Transverse colon (tissue), 4 donors: ENCODE measurements around the gene IDI2. TPM values are rescaled to one million over a fixed set of nuclear protein-coding genes. Genes with fewer than 3 reads are reported as not detected.

ENCODE experiments used
- DNase-seq: peaks from one replicate; pipeline ENCODE4 v3.0.0-alpha.2; 2019
- H3K27ac ChIP-seq, 4 donors: fragments of 200-600 bp; sonication (generic); 2 replicates each; pipeline ENCODE4 v1.5.1; 2016 to 2018; ENCODE audit warnings: inconsistent platforms in 4 of 4
- H3K27me3 ChIP-seq: fragments of 200-600 bp; sonication (generic); 2 replicates; pipeline ENCODE4 v1.5.1; 2017; ENCODE audit warnings: inconsistent platforms
- H3K36me3 ChIP-seq, 4 donors: fragments of 200-600 bp; sonication (generic); 2 replicates each; pipeline ENCODE4 v1.5.1; 2017 to 2019; ENCODE audit warnings: inconsistent platforms in 4 of 4
- H3K4me1 ChIP-seq, 4 donors: fragments of 200-600 bp; sonication (generic); 2 replicates each; pipeline ENCODE4 v1.5.1; 2017 to 2020; ENCODE audit warnings: inconsistent platforms in 4 of 4
- H3K4me3 ChIP-seq, 4 donors: fragments of 200-600 bp; sonication (generic); 1 replicate in 1 of 4; 2 replicates in 3 of 4; pipeline versions ENCODE4 v1.5.1 to v1.6.1; 2017 to 2019; ENCODE audit warnings: inconsistent platforms in 4 of 4
- H3K9me3 ChIP-seq, 2 donors: fragments of 200-600 bp; sonication (generic); 2 replicates each; pipeline ENCODE4 v1.5.1; 2017 to 2019; ENCODE audit warnings: inconsistent platforms in 2 of 2
- CTCF ChIP-seq, 5 experiments: fragments of 200-600 bp in 3 of 5; fragments of 450-650 bp in 2 of 5; sonication (generic) in 3 of 5; IDR thresholded peaks; 1 replicate in 2 of 5; 2 replicates in 3 of 5; pipeline ENCODE4 v1.5.1; 2016 to 2017; ENCODE audit warnings: antibody characterized with exemption in 5 of 5, inconsistent platforms in 3 of 5, mild to moderate bottlenecking in 2 of 5, moderate library complexity in 1 of 5
- EP300 ChIP-seq: sonication (generic); formaldehyde crosslinking; IDR thresholded peaks from one replicate; pipeline ENCODE4 v1.6.1; 2017; ENCODE audit warnings: antibody characterized with exemption, low read depth
- POLR2A ChIP-seq: fragments of 450-650 bp; IDR thresholded peaks from one replicate; pipeline ENCODE4 v1.6.1; 2016; ENCODE audit warnings: antibody characterized with exemption, mild to moderate bottlenecking, moderate library complexity
- POLR2AphosphoS5 ChIP-seq, 3 donors: sonication (generic); formaldehyde crosslinking; IDR thresholded peaks; one replicate each; pipeline ENCODE4 v1.6.1; 2016; ENCODE audit warnings: antibody characterized with exemption in 3 of 3
- WGBS, 2 donors: methylation state at CpG; one replicate each; pipeline ENCODE4 v1.1.5; 2018; ENCODE audit warnings: low coverage in 1 of 2; 5-methylcytosine and 5-hydroxymethylcytosine counted together
- in situ Hi-C, 4 donors: fragments of 200-750 bp; cut with MboI; loops; one replicate each; pipeline versions ENCODE4 v1.15.0 to v1.15.1; 2017; ENCODE audit warnings: low sequenced_read_pairs in 3 of 4, low pct_ligation_motif_present in 1 of 4, low pct_unique_long_range_greater_than_20kb in 1 of 4
- intact Hi-C: fragments of 100-400 bp; cut with DNase I; formaldehyde crosslinking; loops from one replicate; pipeline ENCODE4 v1.15.1; 2023; ENCODE audit warnings: low total_unique reads
- total RNA-seq, 4 donors: library from RNA; depleted of rRNA; stranded (reverse); fragments of >200 nt; gene quantifications; one replicate each; pipeline ENCODE4 v1.1.0, GENCODE V29; 2016

The IDI2 gene
- total RNA-seq, 4 donors from 2014 or later: not detected

GRCh38 chr10:988667-989545 is 36.8 kb downstream of the IDI2 start:
- H3K27me3 ChIP-seq: no peaks in the 10 kb centered on the region
- intact Hi-C loops: no loop called here

GRCh38 chr10:987870-988666 is 37.6 kb downstream of the IDI2 start, which contains the start of gene GTPBP4:
TSS of gene GTPBP4 (plus strand) at chr10:988434. CDS start at chr10:988480, 46 bp downstream.
- TF ChIP-seq POLR2AphosphoS5 (IDR thresholded peaks at IDR 0.05) (peak; percentile 74 to 92 (median 92)), POLR2A (peak; percentile 91), CTCF (IDR thresholded peaks at IDR 0.05) (no peak), EP300 (no peak)
- Histone ChIP-seq H3K9me3 (no peaks in the 10 kb centered on the region), H3K36me3 (peaks cover 0 to 6% (median 2%) of the 10 kb centered on the region in 4 donors), H3K4me1 (peaks cover 11 to 21% (median 14%) of the 10 kb centered on the region in 4 donors), H3K4me3 (peak within 1 kb of the TSS; percentile 61 to 95 (median 86)), H3K27ac (peak within 1 kb of the TSS; percentile 91 to 97 (median 94)), H3K27me3 (no peaks in the 10 kb centered on the region)
- peak; percentile 99 for DNase-seq
- in situ Hi-C loops (loop anchor here in 2 of 4 donors (10.0 to 25.0 kb wide), 2 partner anchors 57 to 151 kb away; partner anchors contain the start of gene IDI1 (in 1 of the 2)), intact Hi-C loops (no loop called here)
- 0 to 1% methylated on average over 3 to 73 of the region's 74 CpGs for WGBS, 2 donors

More at GRCh38 chr10:988667-989545, 36.8 kb downstream of the IDI2 start:
- H3K36me3 ChIP-seq: peaks cover 0 to 14% (median 2%) of the 10 kb centered on the region in 4 donors
- H3K4me3 ChIP-seq: peak overlapping the region; percentile 61 to 95 (median 86)
- in situ Hi-C loops: loop anchor here in 2 of 4 donors (10.0 to 25.0 kb wide), 2 partner anchors 56 to 152 kb away; partner anchors contain the start of gene IDI1 (in 1 of the 2)
- H3K9me3 ChIP-seq: no peaks in the 10 kb centered on the region
- H3K27ac ChIP-seq: peak overlapping the region; percentile 91 to 97 (median 94)
- no peak for TF ChIP-seq CTCF (IDR thresholded peaks at IDR 0.05)
- no peak for TF ChIP-seq POLR2A
- no peak for TF ChIP-seq EP300
- no peak for TF ChIP-seq POLR2AphosphoS5 (IDR thresholded peaks at IDR 0.05)
- peaks cover 11 to 21% (median 14%) of the 10 kb centered on the region in 4 donors for H3K4me1 ChIP-seq
- WGBS, 2 donors: 30 to 59% methylated on average over 17 to 42 of the region's 42 CpGs
- no peak for DNase-seq

GRCh38 chr10:987620-987869 is 38.1 kb downstream of the IDI2 start:
- Histone ChIP-seq H3K9me3 (no peaks in the 10 kb centered on the region), H3K4me3 (peak overlapping the region; percentile 60 to 95 (median 86)), H3K27ac (peak overlapping the region; percentile 91 to 97 (median 94)), H3K27me3 (no peaks in the 10 kb centered on the region), H3K36me3 (peaks cover 0 to 1% (median 0%) of the 10 kb centered on the region in 4 donors), H3K4me1 (peaks cover 11 to 21% (median 14%) of the 10 kb centered on the region in 4 donors)
- TF ChIP-seq POLR2AphosphoS5 (IDR thresholded peaks at IDR 0.05): no peak
- TF ChIP-seq EP300: no peak
- no peak for TF ChIP-seq POLR2A
- TF ChIP-seq CTCF (IDR thresholded peaks at IDR 0.05): no peak
- no peak for DNase-seq
- in situ Hi-C loops (loop anchor here in 2 of 4 donors (10.0 to 25.0 kb wide), 2 partner anchors 57 to 150 kb away; partner anchors contain the start of gene IDI1 (in 1 of the 2)), intact Hi-C loops (no loop called here)
- WGBS, 2 donors: 0 to 4% methylated on average over 5 to 7 of the region's 7 CpGs
